GM19035 (cell line): ENCODE results near the gene ROPN1L.
"Not testable (repeated sequence)": the region's sequence is repeated elsewhere in the genome, so short reads cannot be mapped to it uniquely, and the experiment has no call there.

Source experiments
- ATAC-seq: cut with Tn5 transposase; IDR thresholded peaks from one replicate; pipeline ENCODE4 v1.9.1; 2021; ENCODE audit not compliant: unreplicated experiment

The ROPN1L gene

DNA sequence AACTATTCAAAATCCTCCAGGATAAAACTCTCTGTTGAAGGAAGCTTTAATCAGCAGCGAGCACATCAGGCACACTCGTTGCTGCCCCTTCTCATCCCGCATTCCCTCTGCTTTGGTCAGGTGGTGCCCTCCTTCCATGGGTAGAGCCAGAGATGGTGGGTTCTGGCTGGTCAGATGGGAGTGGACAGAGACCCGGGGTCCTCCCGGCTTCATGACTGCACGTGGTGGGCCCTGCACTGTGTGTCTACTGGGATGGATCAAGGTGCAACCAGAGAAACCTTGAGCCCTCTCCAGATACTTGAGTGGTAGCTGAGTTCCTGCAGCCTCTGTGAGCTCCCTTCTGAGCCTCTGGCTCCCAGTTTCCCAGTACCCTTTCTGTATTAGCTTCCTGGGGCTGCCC is 36.3 kb downstream of the ROPN1L start:
- no peak for ATAC-seq

DNA sequence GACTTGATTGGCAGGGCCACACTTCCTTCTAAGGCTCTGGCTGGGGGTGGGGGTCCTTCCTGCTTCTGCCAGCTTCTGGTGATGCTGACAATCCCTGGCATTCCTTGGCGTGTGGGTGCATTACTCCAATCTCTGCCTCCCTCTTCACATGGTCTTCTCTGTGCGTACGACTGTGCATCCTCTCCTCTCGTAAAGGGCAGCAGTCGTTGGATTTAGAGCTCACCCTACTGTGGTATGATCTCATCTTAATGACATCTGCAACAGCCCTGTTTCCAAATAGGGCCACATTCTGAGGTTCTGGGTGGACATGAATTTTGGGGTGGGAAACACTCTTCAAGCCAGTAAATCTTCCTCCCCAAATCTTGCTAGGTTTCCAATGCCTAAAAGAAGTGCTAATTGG is 36.8 kb downstream of the ROPN1L start:
- no peak for ATAC-seq

DNA sequence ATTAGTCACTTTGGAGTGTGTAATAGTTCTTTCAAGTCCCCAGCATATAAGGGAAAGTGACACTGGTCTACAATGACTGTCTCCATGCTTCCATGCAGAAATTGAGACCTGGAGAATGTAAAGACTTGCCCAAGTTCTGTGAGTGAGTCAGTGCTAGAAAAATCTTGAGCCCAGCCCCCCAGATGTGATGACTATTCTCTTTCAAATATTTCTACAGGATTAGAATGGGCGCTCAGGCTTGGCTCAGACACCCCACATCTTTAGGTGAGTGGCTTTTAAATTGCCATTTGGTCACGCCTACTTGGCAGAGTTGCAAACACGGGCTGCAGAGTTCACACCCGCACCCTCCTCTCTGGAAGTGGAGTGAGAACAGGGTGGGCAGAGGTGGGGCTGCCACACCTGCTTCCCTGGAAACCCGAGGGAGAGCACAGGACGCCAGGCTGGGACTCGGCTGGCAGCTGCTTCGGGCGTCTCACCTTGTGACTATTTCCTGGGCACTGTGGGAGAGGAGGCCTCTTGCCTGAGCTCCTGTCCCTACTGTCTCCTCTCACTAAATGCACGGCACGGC is 37.6 kb downstream of the ROPN1L start:
- ATAC-seq, result no peak

DNA sequence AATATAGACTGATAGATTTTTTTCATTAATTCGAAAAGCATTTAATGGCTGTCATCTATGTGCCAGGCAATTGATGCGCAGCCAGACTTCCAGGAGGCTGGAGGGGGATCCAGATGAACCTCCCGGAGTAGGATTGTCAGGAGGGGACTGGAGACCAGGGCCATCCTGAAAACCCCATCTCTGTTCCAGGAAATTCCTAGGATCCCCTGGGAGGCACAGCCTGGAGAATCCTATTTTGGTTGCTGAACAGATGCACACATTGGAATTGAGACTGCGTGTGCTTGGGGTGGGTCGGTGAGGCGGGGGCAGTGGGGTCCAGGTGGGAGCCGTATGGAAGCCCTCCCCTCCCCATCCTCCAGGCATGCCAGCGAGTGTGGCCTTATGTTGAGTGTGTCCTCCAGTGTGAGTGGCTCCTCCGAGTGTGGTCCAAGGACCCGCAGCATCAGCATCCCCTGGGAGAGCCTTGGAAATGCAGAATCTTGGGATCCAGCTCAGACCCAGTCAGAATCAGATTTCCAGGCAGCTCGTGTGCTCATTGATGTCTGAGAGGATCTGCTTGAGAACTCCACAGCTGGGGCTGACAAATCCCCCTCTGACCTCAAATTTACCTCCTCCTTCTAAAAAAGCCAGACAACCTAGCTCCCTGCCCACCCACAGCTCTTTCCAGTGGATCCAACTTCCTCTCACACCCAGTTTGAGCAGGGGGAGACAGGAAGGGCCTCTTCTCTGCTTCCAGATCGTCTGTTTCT is 38.7 kb downstream of the ROPN1L start:
- no peak for ATAC-seq

DNA sequence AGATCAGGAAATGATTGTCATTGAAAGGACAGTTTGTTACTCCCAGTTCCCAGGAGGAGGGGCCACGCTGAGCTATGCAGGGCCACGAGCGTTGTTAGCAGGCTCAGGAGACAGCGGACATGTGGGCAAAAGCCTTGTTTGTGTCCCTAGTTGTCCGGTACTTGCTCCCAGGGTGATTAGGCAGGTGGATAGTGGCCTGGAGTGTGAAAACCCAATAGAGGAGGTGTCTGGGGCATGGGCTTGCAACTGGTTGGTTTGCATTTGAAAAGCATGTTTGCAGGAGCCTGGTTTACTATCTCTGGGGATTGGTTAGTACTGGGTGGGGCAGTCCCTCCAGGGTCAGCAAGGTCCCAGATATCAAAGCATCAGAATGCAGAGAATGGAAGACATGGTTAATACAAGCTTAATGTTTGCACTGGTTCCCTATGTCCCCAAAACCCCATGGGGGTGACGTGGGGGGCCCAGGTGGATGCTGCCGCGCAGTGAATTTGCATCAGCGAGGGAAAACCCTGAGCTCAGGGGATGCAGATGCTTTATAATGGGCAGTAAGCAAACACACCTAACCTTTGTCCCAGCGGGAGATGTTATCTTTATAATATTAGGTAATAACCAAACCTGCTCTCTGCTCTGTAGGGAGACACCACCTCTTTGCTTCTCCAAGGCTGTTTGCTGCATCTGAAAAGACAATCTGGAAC is 39.7 kb downstream of the ROPN1L start:
- no peak for ATAC-seq

DNA sequence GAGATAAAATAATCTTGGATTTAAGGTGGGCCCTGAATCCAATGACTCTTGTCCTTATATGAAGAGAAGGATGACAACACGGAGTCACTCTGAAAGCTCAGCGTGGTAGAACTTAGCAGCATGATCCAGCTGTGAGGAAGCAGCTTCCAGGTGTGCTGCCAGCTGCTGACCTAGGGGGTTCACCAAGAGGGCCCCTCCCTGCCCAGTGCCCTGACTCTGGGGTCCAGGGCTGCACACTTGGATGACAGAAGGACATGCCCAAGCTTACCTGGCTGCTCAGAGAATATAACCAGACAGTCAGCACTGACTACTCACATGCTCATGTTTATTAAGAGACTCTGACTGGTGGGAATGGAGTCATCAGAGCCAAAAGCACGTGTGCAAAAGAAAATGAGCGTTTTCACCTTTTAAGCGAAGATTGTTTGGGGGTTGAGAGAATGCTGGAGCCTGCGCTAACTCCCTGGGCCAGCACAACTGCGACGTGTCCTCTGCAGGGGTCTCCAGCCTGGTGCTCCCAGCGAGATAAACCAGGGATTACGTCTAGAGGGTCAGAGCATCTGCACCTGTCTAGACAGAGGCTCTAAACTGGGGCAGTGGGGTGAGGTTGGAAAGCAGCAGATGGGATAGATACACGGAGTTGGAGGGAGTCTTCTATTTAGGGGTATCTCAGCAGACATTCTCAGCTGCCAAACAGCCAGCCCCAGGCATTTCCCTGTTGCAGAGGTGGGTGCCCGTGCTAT is 41.3 kb downstream of the ROPN1L start:
- ATAC-seq, result no peak

DNA sequence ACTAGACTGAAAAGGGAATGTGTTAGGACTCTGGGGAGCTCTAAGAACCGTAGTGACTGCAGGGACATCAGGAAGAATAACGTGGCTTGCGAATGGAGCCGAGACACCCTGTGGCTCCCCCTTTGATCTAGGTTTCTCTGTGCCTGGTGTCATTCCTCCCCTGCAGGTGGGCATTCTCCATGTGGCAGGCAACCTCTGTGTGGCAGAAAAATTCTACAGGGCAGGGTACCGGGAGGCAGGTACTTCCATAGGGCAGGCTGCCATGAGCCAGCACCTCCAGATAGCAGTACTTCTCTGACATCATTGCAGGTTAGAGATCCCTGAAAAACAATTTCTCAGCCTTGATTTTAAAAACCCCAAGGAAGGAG is 43.1 kb downstream of the ROPN1L start:
- ATAC-seq, result no peak

DNA sequence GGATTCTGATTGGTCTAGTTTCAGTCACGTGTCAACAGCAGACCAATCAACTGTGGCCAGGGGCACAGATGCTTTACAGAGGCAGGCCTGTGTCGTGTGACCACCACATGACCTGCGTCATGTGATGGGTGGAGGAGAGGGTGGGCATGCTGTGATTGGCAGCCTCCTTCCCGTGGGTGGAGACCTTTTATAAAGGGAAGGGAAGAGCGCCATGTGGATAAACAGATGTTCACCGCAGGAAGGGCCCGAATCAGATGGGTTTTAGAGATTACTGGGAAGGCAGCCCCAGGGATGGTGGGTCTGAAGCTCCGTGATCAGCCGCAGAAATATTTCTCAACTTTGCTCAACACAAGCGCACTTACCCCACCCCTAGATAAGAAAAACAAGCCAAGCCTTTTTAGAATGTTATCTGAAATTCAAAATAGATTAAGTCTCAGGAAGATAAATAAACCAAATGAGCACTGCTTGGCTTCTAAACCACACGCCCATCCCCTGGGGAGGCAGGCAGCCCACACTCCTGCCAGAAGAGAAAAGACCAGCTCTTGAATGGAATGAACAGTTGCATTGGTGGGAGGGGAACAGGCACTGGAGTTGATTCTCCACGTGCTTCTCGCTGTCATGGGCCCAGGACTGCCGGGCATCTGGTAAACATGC is 43.6 kb downstream of the ROPN1L start:
- no peak for ATAC-seq

DNA sequence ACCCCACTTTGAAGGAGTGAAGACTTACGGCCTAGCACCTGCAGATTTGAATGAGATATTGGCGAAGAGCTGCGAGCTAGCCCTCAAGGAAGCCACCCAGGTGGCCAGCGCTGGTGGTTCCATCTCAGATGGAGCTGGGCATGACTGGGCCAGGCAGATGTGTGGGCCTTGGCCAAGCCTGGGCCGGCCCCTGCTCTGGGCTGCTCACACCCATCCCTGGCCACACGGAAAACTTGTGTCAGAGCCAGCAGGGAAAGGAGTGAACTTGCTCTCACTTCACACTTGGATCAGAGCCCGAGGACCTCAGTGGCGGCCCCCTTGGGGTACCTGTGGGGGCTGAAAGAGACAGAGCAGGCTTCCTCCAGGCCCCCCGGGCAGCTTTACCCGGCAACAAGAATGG is 44.2 kb downstream of the ROPN1L start:
- no peak for ATAC-seq

DNA sequence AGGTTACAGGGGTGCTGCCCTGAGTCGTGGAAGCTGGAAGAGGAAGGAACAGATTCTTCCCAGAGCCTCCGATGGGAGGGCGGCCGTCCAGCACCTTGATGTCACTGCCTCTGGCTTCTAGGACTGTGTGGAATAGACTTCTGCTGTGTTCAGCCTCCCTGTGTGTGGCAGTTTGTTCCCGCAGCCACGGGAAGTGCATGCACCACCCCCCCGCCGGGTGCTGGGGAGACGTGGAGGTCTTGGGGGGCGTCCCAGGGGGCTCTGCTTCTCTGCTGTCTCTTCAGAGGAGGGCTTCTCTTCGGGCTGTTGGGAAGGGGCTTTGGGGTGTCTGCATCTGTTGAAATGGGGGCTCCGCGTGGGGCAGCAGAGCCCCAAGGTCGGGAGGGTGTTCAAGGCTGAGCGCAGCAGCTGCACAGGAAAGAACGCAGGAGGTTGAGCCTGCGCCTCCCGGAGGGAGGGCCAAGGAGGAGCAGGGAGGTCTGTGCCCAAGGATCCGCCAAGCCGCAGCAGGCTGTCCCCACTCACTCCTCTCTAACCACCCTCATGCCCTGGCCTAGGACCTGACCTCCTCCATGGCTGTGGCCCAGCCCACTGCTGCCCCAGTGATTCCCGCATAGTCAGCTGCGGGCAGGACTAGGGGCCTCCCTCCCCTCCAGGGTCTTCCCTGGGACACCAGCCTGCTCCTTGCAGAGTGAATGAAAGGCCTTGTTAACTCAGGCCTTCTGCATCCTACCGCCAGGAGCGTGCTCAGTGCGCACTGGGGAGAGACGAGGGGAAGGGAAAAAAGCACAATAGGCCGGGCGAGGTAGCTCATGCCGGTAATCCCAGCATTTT is 45.0 kb downstream of the ROPN1L start:
- ATAC-seq, result no peak

DNA sequence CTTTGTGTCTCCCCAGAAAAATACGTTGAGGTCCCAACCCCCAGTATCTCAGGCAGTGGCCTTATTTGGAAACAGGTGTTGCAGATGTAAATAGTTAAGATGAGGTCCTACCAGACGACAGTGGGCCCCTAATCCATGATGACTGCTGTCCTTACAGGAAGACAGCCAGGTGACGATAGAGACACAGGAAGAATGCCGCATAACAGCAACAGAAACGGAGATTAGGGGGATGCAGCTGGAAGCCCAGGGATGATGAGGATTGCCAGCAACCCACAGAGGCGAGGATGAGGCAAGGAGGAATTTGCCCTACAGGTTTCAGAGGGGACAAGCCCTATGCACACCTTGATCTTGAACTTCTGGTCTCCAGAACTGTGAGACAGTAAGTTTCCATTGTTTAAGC is 46.5 kb downstream of the ROPN1L start:
- no peak for ATAC-seq

DNA sequence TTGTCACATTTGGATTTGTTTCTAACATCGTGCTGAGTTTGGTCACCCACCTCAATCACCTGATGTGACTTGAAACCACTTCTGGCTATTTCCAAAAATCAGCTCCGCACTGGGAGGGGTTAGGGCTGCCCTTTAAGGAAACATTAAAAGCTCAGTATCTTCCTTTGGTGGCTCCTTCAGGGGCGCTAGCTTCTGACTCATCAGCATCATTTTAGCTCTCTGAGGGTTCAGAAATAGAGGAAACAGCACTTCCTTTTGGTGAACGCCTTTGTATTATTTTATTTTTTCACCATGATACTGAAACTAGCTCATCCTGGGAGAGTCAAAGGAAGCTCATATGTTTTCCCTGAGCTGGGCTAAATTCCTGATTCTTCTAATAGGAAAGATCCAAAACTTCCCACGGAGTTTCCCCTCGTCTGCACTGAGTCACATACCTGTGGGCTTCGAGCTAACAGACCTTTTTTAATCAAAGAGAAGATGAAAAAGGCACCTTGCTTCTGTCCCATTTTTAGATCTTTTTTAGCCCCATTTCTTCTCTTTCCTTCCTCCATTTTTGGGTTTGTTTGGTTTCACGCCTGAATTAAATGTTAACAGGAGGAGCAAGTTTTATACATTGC is 48.2 kb downstream of the ROPN1L start:
- peak; percentile 71 for ATAC-seq

DNA sequence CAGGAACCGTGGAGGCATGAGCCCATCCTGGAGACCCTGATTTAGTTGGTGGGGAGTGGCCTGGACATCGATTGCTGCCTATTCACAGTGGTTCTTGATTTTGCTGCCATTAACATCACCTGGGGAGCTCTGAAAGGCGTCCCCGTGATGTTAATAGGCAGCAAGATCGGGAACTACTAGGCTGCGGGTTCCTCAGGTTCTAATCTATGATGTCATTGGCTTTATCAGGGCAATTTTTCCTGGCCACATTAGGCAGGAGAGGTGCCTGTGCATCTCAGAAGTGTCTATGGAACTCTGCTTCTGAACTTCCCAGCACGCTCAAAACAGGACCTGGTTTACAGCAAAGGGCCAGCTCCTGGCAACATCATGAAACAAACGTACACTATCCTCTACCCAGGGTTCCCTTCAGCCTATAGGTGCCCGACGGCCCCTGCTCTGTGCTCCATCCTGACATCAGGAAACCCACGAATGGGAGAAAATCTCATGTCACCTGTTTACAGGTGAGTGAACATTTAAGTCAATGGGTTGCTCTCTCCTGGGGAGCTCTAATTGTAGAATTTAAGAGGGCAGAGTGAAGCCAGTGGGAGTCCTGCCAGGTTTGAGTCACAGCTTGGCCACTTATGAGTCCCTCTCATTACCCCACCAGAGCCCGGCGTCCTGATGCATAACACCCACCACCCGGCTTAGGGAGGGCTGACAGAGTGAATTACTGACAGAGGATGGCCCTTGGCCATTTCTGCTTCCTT is 49.4 kb downstream of the ROPN1L start:
- ATAC-seq, result no peak

DNA sequence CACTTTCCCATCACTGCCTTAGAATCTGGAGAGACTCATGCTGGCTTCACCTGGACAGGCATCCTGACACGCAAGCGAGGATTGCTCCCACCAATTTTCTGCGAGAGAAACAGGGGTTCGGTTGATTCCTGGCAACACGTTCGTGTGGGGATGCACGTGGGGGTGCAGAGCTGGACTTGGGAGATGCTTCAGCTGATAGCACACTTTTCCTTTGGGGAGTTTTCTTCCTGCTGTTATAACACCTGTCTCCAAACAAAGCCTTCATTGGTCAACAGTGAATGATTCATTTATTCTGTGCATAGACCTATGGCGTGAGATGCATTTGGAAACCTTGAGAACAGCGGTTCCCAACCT is 50.0 kb downstream of the ROPN1L start:
- no peak for ATAC-seq

DNA sequence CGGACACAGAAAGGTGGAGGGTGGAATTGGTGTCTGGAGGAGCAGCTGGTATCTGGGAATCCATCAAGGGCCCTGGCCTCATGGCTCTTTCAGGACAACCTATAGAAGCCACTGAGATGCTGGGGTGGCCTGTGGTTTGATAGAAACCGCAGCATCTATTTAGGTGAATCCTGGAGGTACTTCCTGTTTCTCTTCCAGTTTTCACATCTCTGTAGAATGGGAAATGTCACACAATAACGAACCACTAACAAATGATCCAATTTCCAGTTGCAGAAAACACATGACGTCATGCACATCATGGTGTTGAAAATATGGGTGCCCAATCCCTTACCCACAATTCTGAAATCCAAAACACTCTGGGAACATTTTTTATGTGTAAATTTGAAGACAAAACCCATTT is 52.2 kb downstream of the ROPN1L start:
- ATAC-seq, result no peak

DNA sequence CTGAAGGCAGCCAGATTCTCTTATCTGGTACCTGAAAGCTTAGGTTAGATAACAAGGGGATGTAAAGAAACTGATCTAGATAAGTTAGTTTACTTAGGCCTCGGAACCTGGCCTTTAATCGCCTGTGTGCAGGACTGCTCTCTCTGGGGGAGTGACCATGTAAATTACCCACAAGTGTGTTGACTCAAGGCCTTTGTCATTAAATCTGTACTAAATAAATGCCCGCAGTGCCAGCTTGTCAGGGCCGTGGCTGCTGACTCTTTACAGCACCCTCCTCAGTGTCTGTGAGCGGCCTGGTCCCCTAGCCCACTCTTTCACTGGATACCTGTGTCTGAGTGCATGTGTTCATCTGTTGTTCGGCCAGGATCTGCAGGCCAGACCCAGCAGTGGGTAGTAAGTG is 52.8 kb downstream of the ROPN1L start:
- ATAC-seq, result not testable (repeated sequence)

DNA sequence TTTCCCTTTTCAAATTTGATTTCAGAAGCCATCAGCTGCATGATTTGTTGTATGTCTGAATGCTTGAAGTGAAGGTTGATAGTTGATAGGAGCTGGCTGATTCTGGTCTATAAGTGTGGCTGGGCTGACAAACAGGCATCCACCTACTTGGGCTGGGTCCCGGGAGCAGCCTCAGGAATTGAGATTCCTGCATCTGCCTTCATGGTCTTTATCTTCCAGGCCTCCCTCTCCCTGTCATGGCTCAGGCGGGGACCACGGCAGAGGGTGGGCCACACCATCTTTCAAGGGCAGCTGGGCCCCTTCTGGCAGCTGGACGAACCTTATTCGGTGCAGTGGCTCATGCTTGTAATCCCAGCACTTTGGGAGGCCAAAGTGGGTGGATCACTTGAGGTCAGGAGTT is 55.9 kb downstream of the ROPN1L start:
- ATAC-seq, result no peak

DNA sequence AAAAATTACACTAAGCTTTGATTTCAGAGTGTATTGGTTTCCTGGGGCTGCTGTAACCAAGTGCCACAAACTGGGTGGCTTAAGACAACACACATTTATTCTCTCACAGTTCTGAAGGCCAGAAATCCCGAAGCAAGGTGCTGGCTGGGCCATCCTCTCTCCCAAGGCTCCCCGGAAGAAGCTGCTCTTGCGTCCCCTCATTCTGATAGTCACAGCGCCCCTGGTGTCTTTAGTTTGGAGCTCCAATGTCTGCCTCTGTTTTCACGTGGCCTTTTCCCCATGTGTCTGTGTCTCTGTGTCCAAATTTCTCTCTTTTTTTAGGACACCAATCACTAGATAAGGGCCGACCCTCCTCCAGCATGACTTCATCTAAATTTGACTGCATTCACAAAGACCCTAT is 56.7 kb downstream of the ROPN1L start:
- ATAC-seq, result no peak

DNA sequence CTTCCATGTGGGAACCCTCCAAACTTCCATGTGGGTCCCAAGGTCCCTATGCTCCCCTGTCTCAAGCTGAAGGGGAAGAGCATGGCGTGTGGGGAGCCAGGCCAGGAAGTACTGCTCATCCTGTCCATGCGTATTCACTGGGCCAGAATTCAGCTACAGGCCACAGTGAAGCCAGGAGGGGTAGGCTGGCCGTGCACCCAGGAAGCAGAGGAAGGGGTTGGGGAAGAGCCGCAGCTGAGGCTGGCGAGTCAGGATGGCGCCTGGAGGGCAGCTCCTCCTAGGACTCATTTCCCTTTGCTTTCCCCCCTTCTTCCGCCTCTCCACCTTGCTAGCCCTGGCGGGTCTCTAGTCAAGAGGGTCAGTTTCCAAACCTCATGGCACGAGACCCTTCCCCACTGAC is 57.4 kb downstream of the ROPN1L start:
- ATAC-seq, result no peak
